ENCODE data around the gene JKAMP. TPM values are rescaled to one million over a fixed set of nuclear protein-coding genes. Genes with fewer than 3 reads are reported as not detected.

Gene JKAMP
- polyA plus RNA-seq, 1 donor = 65.1 TPM

DNA sequence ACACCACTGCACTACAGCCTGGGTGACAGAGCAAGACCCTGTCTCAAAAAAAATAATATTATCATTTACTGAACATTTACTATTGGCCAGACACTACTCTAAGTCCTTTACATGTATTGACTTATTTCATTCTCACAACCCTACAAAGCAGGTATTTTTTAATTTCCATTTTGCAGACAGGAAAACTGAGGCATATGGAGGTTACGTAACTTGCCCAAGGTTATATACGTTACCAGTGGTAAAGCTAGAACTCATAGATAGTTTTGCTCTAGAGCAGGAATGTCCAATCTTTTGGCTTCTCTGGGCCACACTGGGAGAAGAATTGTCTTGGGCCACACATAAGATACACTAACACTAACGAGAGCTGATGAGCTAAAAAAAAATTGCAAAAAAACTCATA, 5.8 kb upstream of the JKAMP start:
- WGBS (ENCODE audit: insufficient coverage, low lambda C conversion rate) = no CpG with 5 or more reads among the region's 3 CpGs
- Histone ChIP-seq H3K4me1 (ENCODE audit: control insufficient read depth, insufficient read depth, low read length) (peaks cover 23% of the 10 kb centered on the region), H3K4me3 (ENCODE audit: low read length) (no peak overlapping the region), H3K27me3 (ENCODE audit: control insufficient read depth, insufficient read depth, low read length) (no peaks in the 10 kb centered on the region), H3K36me3 (ENCODE audit: control insufficient read depth, insufficient read depth, low read length) (peaks cover 24% of the 10 kb centered on the region), H3K27ac (ENCODE audit: low read length) (no peak overlapping the region), H3K9me3 (ENCODE audit: control insufficient read depth, low read depth, low read length) (no peaks in the 10 kb centered on the region)
- DNase-seq = no peak

GRCh38 chr14:59480166-59480565, 4.2 kb upstream of the JKAMP start:
- no peaks in the 10 kb centered on the region for H3K9me3 ChIP-seq (ENCODE audit: control insufficient read depth, low read depth, low read length)
- H3K27me3 ChIP-seq (ENCODE audit: control insufficient read depth, insufficient read depth, low read length) = no peaks in the 10 kb centered on the region
- H3K4me1 ChIP-seq (ENCODE audit: control insufficient read depth, insufficient read depth, low read length) = peaks cover 23% of the 10 kb centered on the region
- H3K27ac ChIP-seq (ENCODE audit: low read length) = no peak overlapping the region
- no CpG with 5 or more reads among the region's 1 CpG for WGBS (ENCODE audit: insufficient coverage, low lambda C conversion rate)
- DNase-seq = peak; percentile 28 to 60
- H3K36me3 ChIP-seq (ENCODE audit: control insufficient read depth, insufficient read depth, low read length) = peaks cover 15% of the 10 kb centered on the region
- no peak overlapping the region for H3K4me3 ChIP-seq (ENCODE audit: low read length)

DNA sequence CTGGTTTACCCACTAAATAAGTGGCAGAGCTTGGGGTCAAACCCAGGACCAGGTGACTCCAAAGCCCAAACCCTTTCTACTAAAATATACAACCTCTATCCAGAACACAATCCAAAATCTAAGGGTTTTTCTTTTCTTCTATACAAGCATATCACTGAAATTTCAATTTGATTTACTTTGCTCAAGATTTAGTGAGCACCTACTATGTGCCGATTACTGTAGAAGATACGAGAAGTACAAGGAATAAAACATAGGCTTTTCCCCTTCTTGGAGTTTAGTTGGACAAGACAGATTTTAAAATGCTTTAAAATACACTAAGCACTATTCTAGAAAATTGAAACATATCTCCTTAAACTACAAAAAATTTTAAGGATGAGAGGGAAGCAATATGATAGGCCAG, 2.9 kb upstream of the JKAMP start:
- H3K27me3 ChIP-seq (ENCODE audit: control insufficient read depth, insufficient read depth, low read length) = no peaks in the 10 kb centered on the region
- 100% methylated on average over 2 of the region's 2 CpGs for WGBS (ENCODE audit: insufficient coverage, low lambda C conversion rate)
- no peaks in the 10 kb centered on the region for H3K9me3 ChIP-seq (ENCODE audit: control insufficient read depth, low read depth, low read length)
- no peak for DNase-seq
- H3K27ac ChIP-seq (ENCODE audit: low read length) = no peak overlapping the region
- H3K4me3 ChIP-seq (ENCODE audit: low read length) = no peak overlapping the region
- peaks cover 8% of the 10 kb centered on the region for H3K36me3 ChIP-seq (ENCODE audit: control insufficient read depth, insufficient read depth, low read length)
- H3K4me1 ChIP-seq (ENCODE audit: control insufficient read depth, insufficient read depth, low read length) = peaks cover 26% of the 10 kb centered on the region

- peak in 1 of 2 donors; percentile 12 for DNase-seq
- peak overlapping the region; percentile 94 for H3K27ac ChIP-seq (ENCODE audit: low read length)
- H3K36me3 ChIP-seq (ENCODE audit: control insufficient read depth, insufficient read depth, low read length) = peaks cover 8% of the 10 kb centered on the region
- WGBS (ENCODE audit: insufficient coverage, low lambda C conversion rate) = 60% methylated on average over 1 of the region's 2 CpGs
- H3K4me3 ChIP-seq (ENCODE audit: low read length) = no peak overlapping the region
- H3K4me1 ChIP-seq (ENCODE audit: control insufficient read depth, insufficient read depth, low read length) = peaks cover 26% of the 10 kb centered on the region
- H3K9me3 ChIP-seq (ENCODE audit: control insufficient read depth, low read depth, low read length) = no peaks in the 10 kb centered on the region
- no peaks in the 10 kb centered on the region for H3K27me3 ChIP-seq (ENCODE audit: control insufficient read depth, insufficient read depth, low read length)
These were observed 2.3 kb upstream of the JKAMP start for GRCh38 chr14:59481871-59482540.

DNA sequence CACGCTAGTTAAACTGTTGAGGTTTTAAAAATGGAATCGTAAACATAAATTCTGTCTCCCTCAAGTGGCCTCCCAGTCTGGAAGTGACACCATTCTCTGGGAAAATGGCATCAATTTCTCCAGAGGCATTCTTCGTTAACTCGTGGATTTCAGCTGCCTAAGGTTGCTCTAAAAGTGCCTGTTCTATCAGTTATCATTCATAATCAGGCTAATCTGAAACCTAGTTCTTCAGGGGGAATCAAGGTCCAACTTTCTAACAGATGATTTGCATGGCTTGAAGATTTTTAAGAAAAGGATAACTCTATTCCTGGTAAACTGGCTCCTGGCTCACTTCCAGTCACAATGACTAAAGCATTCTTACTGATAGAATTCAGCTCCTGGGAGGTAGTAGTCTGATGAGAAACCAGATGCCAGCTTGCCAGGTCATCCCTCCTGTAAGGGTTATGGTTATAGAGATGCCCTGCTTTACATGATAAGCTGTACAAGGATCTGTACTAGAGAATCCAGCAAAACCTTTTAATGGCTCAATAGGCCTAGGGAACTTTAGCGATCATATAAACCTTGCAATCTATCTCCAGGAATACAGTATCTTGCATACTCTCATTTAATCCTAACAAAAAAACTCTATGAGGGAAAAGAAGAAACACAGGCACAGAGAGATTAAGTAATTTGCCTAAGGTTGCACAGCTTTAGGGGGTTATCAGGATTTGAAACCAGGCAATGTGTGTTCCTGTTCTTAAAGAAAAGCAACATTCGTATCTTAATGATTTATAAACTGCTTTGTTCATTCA, 1.6 kb upstream of the JKAMP start:
- no peaks in the 10 kb centered on the region for H3K27me3 ChIP-seq (ENCODE audit: control insufficient read depth, insufficient read depth, low read length)
- H3K4me3 ChIP-seq (ENCODE audit: low read length) = peak overlapping the region; percentile 95
- H3K27ac ChIP-seq (ENCODE audit: low read length) = peak overlapping the region; percentile 94
- H3K4me1 ChIP-seq (ENCODE audit: control insufficient read depth, insufficient read depth, low read length) = peaks cover 27% of the 10 kb centered on the region
- no peaks in the 10 kb centered on the region for H3K9me3 ChIP-seq (ENCODE audit: control insufficient read depth, low read depth, low read length)
- 40% methylated on average over 1 of the region's 6 CpGs for WGBS (ENCODE audit: insufficient coverage, low lambda C conversion rate)
- peaks cover 9% of the 10 kb centered on the region for H3K36me3 ChIP-seq (ENCODE audit: control insufficient read depth, insufficient read depth, low read length)
- peak in 1 of 2 donors; percentile 44 for DNase-seq

DNA sequence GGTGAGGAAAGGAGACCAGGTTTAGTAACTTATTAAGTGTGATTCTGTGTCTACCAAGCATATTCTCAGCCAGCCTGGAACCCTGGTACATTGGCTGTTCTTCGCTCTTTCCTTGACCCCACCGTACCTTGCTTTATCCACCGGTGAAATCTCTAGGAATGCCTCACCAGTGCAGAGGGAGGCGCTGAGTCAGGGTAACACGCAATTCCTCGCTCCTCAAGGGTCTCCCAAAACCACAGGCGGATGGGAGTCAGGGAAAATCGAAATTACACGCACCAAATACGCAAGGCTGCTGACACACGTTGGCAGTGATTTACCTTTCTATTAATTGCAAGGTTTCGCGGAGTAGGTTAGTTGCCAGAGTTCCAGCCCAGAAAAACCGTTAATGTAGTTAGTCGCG, 954 bp upstream of the JKAMP start:
- H3K36me3 ChIP-seq (ENCODE audit: control insufficient read depth, insufficient read depth, low read length) = peaks cover 8% of the 10 kb centered on the region
- DNase-seq = no peak
- H3K27me3 ChIP-seq (ENCODE audit: control insufficient read depth, insufficient read depth, low read length) = no peaks in the 10 kb centered on the region
- peaks cover 30% of the 10 kb centered on the region for H3K4me1 ChIP-seq (ENCODE audit: control insufficient read depth, insufficient read depth, low read length)
- H3K4me3 ChIP-seq (ENCODE audit: low read length) = peak overlapping the region; percentile 95
- peak overlapping the region; percentile 94 for H3K27ac ChIP-seq (ENCODE audit: low read length)
- H3K9me3 ChIP-seq (ENCODE audit: control insufficient read depth, low read depth, low read length) = no peaks in the 10 kb centered on the region
- WGBS (ENCODE audit: insufficient coverage, low lambda C conversion rate) = no CpG with 5 or more reads among the region's 16 CpGs

DNA sequence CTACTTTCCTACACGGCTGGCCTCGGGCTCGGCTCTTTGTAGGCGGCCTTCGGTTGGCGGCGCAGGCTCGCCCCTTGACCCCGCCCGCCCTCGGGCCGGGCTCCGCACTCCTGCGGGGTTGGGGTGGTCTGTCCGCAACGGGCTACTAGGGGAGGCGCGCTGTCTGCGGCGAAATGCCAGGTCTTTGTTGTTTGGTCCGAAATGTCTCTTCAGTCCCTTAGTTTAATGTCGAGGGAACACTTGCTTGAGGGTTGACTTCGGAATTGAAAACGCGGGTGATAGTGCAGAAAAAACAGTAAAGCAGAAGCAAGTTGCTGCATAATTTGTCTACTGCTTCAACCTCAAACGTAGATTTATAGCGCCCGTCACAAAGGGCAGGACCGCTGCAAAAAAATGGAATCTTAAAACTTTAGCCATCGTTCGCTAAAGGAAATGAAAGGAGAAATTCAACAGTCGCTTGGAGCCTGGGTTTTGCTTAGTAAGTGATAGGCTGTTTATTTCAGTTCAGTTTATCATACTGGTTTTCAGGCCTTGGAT, 390 bp downstream of the JKAMP start:
- peak overlapping the region; percentile 94 for H3K27ac ChIP-seq (ENCODE audit: low read length)
- 0% methylated on average over 3 of the region's 32 CpGs for WGBS (ENCODE audit: insufficient coverage, low lambda C conversion rate)
- no peaks in the 10 kb centered on the region for H3K27me3 ChIP-seq (ENCODE audit: control insufficient read depth, insufficient read depth, low read length)
- peak overlapping the region; percentile 95 for H3K4me3 ChIP-seq (ENCODE audit: low read length)
- no peaks in the 10 kb centered on the region for H3K9me3 ChIP-seq (ENCODE audit: control insufficient read depth, low read depth, low read length)
- H3K4me1 ChIP-seq (ENCODE audit: control insufficient read depth, insufficient read depth, low read length) = peaks cover 34% of the 10 kb centered on the region
- peaks cover 15% of the 10 kb centered on the region for H3K36me3 ChIP-seq (ENCODE audit: control insufficient read depth, insufficient read depth, low read length)
- DNase-seq = no peak

- peaks cover 53% of the 10 kb centered on the region for H3K36me3 ChIP-seq (ENCODE audit: control insufficient read depth, insufficient read depth, low read length)
- WGBS (ENCODE audit: insufficient coverage, low lambda C conversion rate) = 100% methylated on average over 3 of the region's 3 CpGs
- no peak overlapping the region for H3K4me3 ChIP-seq (ENCODE audit: low read length)
These were observed 6.4 kb downstream of the JKAMP start for GRCh38 chr14:59490756-59491155.

DNA sequence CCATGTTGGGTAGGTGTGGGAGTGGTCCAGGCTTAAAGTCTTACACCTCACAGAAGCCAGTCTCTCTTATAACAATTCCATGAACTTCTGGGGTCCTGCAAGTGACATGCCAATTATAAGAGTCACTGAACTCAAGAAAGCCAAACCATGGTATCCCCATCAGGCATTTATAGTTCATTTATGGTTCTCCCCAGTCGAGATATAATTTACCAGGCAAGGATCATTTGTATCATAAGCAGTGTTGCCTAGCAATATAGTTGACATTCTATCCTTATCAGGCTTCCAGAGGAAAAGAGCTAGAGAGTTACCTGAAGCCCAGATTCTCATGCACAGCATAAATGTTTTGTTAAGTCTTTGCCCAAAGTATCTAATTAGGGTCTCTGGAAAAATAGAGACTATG, 8.1 kb downstream of the JKAMP start:
- Histone ChIP-seq H3K9me3 (ENCODE audit: control insufficient read depth, low read depth, low read length) (no peaks in the 10 kb centered on the region), H3K27me3 (ENCODE audit: control insufficient read depth, insufficient read depth, low read length) (no peaks in the 10 kb centered on the region), H3K4me3 (ENCODE audit: low read length) (no peak overlapping the region), H3K4me1 (ENCODE audit: control insufficient read depth, insufficient read depth, low read length) (peaks cover 8% of the 10 kb centered on the region), H3K36me3 (ENCODE audit: control insufficient read depth, insufficient read depth, low read length) (peaks cover 61% of the 10 kb centered on the region), H3K27ac (ENCODE audit: low read length) (no peak overlapping the region)
- no CpG with 5 or more reads among the region's 1 CpG for WGBS (ENCODE audit: insufficient coverage, low lambda C conversion rate)
- peak in 1 of 2 donors; percentile 58 for DNase-seq

More at GRCh38 chr14:59490756-59491155, 6.4 kb downstream of the JKAMP start:
- H3K27me3 ChIP-seq (ENCODE audit: control insufficient read depth, insufficient read depth, low read length) = no peaks in the 10 kb centered on the region
- H3K9me3 ChIP-seq (ENCODE audit: control insufficient read depth, low read depth, low read length) = no peaks in the 10 kb centered on the region
- DNase-seq = no peak
- no peak overlapping the region for H3K27ac ChIP-seq (ENCODE audit: low read length)
- H3K4me1 ChIP-seq (ENCODE audit: control insufficient read depth, insufficient read depth, low read length) = peaks cover 10% of the 10 kb centered on the region

- H3K27ac ChIP-seq (ENCODE audit: low read length) = peak overlapping the region; percentile 26
- no peak for DNase-seq
These were observed 16.4 kb downstream of the JKAMP start for GRCh38 chr14:59500732-59501131.

More at GRCh38 chr14:59500732-59501131, 16.4 kb downstream of the JKAMP start:
- Histone ChIP-seq H3K4me3 (ENCODE audit: low read length) (no peak overlapping the region), H3K4me1 (ENCODE audit: control insufficient read depth, insufficient read depth, low read length) (no peaks in the 10 kb centered on the region), H3K27me3 (ENCODE audit: control insufficient read depth, insufficient read depth, low read length) (no peaks in the 10 kb centered on the region), H3K9me3 (ENCODE audit: control insufficient read depth, low read depth, low read length) (no peaks in the 10 kb centered on the region), H3K36me3 (ENCODE audit: control insufficient read depth, insufficient read depth, low read length) (peaks cover 39% of the 10 kb centered on the region)
- 75% methylated on average over 2 of the region's 3 CpGs for WGBS (ENCODE audit: insufficient coverage, low lambda C conversion rate)
